ENCODE measurements around the gene CAMTA2.

DNA sequence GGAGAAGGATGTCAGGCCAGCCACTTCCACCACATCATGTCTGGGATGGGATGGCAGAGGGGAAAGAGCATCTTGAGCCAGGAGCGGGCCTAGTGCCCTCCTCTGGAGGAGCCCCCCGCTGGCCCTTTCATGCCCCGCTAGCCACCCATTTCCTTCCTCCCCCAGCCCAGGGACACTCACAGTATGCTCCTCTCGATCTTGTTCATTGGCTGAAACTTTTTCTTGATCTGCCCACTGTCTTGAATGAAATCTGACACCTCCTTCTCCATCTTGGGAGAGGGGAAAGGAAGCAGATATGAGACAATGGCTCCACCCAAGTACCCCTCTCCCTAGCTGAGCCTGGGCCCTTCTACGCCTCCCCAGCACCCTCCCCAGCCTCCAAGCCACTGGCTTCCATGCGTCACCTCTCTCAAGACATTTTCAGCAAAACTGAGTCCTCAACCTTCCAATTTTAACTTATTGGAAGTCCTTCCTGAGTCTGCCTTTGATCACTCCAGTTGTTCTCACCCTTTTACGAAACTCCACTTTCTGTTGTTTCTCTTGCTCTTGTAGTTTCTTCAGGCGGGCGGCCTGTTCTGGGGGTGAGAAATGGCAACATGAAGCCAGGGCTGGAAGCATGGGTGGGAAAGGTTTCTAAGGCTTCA, 27.1 kb downstream of the CAMTA2 start:
- TF ChIP-seq, protein P1, sequence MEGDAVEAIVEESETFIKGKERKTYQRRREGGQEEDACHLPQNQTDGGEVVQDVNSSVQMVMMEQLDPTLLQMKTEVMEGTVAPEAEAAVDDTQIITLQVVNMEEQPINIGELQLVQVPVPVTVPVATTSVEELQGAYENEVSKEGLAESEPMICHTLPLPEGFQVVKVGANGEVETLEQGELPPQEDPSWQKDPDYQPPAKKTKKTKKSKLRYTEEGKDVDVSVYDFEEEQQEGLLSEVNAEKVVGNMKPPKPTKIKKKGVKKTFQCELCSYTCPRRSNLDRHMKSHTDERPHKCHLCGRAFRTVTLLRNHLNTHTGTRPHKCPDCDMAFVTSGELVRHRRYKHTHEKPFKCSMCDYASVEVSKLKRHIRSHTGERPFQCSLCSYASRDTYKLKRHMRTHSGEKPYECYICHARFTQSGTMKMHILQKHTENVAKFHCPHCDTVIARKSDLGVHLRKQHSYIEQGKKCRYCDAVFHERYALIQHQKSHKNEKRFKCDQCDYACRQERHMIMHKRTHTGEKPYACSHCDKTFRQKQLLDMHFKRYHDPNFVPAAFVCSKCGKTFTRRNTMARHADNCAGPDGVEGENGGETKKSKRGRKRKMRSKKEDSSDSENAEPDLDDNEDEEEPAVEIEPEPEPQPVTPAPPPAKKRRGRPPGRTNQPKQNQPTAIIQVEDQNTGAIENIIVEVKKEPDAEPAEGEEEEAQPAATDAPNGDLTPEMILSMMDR (conservative IDR thresholded peaks at IDR 0.05 in 1 of 2, IDR thresholded peaks at IDR 0.05 in 1 of 2; ENCODE audit: extremely low read depth in 1 of 2, insufficient read depth in 1 of 2, low read depth in 1 of 2, low read length in 2 of 2), result no peak
- no peak for TF ChIP-seq EZH2 (IDR thresholded peaks at IDR 0.05; ENCODE audit: borderline replicate concordance, low read length)

Data from mammary epithelial cell (primary cell).